HG02678 (cell line): ENCODE data around the gene HTR2C.
"Not testable (repeated sequence)": the region's sequence is repeated elsewhere in the genome, so short reads cannot be mapped to it uniquely, and the experiment has no call there.

Experiments used
- ATAC-seq: cut with Tn5 transposase; IDR thresholded peaks from one replicate; pipeline ENCODE4 v1.9.1; 2021; ENCODE audit warnings: mild to moderate bottlenecking, moderate library complexity; ENCODE audit not compliant: unreplicated experiment

Gene HTR2C

DNA sequence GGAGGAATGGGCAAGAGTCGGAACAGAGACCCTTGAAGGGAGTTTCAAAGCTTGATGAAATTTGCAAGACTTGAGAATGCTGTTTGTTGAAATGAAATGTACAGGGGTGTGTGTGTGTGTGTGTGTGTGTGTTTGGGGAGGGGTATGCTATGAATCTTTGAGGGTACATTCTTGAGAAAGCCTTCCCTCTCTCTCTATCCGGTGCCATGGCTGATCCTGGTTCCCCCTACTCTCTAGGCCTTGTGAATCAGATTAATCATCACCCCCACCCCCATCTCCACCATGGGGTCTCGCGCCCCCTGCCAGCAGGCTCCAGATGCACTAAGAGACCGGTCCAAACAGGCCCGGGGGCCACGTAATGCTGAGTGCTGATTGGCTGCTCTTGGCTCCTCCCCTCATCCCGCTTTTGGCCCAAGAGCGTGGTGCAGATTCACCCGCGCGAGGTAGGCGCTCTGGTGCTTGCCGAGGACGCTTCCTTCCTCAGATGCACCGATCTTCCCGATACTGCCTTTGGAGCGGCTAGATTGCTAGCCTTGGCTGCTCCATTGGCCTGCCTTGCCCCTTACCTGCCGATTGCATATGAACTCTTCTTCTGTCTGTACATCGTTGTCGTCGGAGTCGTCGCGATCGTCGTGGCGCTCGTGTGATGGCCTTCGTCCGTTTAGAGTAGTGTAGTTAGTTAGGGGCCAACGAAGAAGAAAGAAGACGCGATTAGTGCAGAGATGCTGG lies at the start of gene HTR2C:
Gene HTR2C (plus strand): TSS at position 441 of the 729 bp plus-strand sequence. CDS start 142,851 bp downstream, outside the sequence.
- no peak for ATAC-seq

DNA sequence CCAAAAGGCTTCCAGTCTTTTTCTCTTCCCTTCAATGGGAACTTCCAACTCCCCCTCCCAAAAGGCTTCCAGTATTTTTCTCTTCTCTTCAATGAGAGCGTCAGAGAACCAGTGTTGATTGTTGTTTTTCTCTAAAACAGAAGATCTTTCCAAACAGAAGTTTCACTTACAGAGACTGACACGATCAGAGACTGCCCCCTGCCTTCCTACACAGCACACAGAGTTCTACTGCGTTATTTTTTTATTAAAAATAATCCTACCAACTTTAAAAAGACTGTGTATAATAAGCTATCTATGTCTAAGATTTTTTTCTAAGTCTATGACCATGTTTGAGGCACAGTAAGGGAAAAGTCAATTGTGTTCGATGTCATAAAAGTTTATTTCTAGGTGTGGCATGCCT lies 3.5 kb upstream of the HTR2C start:
- no peak for ATAC-seq

DNA sequence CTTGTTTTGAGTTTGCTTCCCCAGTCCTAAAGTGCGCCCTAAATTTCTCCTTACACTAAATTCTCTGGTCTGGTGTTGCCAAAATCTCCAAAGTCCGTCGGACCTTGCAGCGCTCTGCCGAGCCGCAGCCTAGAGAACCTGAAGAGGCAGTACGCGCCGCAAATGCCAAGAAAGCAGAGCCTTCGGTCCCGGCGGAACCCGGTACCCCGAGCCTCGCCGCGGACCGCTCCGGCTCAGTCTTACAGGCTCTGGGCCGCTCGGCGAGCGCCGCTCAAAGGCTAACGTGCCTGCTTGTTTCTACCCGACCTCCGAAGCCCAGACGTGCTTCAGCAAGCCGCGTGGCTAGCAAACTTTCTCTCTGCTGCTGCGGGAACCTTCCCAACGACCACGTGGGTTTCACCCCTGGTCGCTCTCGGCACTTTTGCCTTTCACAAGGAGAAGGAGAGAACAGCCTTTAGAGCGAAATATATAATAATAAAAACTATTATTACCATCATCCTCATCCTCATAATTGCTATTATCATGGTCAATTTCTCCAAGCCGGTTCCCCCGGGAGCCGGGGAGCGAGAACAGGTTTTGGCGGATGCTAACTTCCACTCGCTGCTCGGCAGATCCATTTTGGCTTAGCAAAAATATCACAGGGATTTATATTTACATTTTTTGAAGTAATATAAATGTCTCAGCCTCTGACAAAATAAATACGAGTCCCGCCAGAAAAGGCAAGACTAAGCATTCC lies 2.2 kb upstream of the HTR2C start:
- no peak for ATAC-seq

DNA sequence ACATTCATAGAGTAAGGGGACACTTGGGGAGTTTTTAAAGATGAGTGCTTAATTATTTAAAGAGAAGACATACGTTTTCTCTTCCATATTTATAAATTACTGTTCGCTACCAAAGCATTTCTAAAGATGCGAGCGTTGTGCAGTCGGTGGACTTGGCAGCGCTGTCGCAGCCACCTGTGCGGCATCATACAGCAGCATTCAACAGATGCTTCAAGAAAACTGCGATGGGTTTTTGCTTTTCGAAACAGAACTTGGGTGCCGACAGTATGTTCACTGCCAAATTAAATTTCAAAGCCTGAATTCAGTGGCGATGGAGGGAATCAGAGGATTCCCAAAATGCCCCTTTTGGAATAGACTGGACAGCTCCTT lies 1.6 kb upstream of the HTR2C start:
- ATAC-seq: no peak

DNA sequence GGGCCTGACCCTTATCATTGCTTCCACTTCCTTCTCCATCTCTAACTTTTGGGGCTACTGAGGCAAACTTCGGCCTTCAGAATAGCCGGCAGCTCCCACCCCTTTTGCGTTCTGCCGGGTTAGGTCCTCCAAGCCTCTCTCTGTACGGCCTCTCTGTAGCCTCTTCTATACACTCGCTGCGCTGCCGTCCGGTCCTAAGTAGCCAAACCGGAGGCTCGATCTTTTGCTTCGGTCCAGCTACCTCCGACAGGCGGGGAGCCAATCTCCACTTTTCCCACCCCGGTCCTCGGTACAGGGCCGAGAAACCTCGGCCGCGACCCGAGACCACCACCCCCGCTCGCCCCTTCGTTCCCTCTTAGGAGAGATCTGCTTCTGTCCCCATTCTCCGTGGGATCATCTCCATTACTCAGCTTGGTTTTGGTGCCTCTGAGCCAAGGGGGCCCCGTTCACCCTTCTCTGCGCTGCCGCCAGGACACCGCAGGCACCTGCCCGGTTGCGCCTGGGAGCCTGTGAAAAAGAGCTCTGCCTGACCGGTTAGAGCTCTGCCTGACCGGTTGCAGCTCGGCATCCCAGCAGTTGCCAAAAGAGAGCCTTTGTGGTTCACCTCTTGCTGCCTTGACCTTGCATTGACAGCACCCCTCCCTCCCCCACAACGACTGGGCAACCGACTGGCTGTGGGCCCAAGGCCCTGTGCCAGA lies 1.0 kb upstream of the HTR2C start:
- no peak for ATAC-seq

DNA sequence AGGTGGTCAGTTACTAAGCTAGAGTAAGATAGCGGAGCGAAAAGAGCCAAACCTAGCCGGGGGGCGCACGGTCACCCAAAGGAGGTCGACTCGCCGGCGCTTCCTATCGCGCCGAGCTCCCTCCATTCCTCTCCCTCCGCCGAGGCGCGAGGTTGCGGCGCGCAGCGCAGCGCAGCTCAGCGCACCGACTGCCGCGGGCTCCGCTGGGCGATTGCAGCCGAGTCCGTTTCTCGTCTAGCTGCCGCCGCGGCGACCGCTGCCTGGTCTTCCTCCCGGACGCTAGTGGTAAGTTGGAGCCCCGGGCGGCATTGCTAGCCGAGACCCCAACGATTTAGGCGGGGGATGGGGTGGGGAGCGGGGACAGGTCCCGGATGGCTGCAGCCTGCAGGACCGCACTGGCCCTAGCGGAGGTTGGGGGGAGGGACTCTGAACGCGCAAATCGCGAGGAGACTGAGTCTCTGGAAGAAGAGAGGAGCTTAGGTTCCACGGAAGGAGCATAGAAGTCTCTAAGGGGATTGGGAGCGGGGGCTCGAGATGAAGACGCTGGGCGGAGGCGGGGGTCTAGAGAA lies 573 bp downstream of the HTR2C start:
- ATAC-seq: no peak

DNA sequence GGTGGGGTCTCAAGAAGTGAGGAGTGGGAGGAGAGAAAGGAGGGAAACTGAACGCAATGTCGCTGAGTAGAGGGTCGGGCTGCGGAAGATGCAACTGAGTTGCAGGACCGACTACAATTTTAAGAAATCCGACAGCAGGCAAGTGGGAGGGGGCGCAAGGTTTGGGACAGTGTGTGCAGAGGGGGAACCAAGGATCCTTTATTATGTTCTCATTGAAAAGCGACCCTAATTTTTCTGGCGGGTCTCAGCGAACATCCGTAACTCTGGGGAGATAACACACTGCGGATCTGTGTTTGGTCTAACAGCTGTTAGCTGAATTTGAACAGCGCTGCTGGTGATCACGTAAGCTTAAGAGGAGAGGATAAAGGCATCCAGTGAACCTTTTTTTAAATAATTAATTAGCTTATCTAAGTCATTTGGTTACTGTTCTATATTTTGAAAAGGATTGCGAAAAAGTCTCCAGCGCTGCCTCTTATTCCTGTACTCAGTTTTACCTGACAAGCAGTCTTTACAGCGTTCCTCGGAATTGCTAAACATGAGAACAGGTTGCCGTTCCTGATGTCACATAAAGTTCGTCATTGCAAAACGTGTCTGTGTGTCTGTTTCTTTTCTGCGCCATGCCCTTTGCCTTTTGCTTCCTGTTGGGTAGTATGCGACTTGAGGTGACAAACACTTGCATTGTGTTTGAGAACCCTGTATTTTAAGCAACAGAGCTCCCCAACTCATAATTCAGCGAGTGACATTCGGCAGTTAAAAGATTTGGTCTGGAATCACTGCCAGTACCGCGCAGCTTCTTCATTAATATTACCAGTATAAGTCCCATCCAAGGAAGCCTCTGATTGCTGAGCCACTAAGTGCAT lies 1.3 kb downstream of the HTR2C start:
- ATAC-seq: no peak

DNA sequence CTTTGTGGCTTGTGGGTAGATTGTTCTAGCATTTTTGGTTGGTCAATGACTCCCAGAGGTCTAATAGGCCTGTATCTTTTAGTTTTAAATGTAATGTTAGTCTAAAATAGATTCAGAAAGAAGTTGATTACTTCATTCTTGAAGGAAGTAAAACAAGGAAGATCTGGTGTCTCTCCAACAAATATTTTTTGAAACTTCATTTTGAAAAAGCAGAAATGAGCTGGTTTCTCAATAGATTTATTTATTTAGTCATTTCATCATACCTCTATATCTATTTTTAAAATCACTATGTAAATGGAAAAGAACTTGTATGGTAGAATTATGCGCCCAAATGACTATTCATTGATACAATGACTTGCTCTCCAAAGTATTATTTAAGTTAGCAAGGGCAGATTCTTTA lies 7.2 kb downstream of the HTR2C start:
- no peak for ATAC-seq

DNA sequence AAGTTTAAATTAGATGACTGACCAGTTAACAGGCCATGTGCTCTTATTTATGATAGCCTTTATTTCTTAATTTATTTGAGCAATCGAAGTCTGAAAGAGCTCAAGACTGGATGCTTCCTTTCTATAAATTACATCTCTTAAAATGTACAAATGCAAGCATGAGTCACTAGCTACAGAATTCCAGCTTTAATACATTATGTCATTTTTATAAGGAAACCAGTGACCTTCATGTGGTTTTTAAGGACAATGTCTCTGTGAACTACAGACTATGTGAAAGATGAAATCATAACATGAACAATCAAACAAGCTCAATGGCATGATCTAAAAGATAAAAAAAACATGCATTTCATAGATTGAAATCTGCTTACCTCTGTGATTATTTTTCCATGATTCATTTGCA lies 15.4 kb downstream of the HTR2C start:
- no peak for ATAC-seq

DNA sequence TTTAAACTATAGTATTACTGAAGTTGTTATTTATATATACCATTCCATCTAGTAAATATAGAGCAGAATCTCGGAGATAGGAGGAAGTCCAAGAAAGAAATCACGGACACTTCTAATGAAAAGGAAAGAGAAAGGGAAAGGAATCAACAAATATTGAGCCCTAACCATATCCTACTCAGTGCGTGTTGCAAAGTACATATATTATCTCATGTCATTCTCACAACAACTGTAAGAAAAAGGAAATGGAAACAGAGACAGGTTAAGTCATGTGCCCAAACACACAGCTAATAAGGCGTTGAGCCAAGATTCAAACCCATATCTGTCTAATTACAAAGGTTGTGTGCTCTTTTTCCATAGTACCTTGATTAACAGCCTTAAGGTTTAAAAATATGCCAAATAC lies 16.0 kb downstream of the HTR2C start:
- ATAC-seq: no peak

DNA sequence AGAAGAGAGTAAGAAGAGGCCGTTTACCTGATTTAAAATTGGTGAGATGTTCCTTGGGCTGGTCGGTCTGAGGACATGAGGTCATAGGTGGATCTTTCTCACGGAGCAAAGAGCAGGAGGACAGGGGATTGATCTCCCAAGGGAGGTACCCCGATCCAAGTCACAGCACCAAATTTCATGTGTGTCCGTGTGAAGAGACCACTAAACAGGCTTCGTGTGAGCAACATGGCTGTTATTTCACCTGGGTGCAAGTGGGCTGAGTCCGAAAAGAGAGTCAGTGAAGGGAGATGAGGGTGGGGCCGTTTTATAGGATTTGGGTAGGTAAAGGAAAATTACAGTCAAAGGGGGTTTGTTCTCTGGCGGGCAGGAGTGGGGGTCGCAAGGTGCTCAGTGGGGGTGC lies 22.7 kb downstream of the HTR2C start:
- ATAC-seq: not testable (repeated sequence)

DNA sequence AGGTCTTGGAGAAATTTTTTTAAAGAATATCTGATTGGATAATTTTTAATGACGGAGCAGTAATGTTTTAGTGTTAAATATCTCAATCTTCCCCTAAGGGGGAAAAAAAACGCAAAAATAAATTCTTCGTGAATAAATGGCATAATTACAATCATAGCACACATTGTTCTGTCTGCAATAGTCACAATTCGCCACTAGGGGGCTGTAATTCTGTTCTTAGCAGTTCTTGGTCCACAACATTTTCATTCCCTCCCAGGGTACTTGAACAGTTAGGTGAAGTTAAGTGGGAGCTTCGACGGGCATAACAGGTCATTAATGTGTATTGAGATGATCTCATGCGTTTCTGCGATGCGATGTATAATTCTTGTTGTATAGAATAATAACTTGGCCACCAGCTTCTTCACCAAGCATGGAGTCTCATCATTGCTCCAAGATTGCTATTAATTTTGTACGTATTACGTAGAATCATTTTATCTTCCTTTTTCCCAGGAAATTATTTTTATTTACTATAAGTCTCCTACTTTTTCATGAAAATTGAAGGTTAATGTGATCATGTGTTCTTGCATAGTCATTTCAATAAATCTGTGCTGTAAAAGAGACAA lies 27.2 kb downstream of the HTR2C start:
- peak; percentile 76 for ATAC-seq

DNA sequence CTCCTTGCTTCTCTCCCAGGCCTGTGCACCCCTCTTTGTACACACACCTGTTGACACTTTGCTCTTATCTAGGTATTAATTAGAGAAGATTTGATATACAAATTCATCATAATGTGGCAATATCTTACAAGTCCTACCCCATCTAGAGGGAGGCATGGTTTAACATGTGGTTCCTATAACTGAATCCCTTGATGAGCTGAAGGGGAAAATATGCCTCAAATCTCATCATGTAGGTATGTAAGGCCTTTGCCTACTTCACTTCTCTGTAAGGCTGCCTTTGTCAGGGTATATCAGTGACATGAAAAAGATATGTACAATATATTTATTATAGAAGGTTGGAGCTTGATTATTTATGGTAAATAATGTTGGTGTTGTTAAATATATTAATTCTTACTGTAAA lies 31.9 kb downstream of the HTR2C start:
- ATAC-seq: no peak

DNA sequence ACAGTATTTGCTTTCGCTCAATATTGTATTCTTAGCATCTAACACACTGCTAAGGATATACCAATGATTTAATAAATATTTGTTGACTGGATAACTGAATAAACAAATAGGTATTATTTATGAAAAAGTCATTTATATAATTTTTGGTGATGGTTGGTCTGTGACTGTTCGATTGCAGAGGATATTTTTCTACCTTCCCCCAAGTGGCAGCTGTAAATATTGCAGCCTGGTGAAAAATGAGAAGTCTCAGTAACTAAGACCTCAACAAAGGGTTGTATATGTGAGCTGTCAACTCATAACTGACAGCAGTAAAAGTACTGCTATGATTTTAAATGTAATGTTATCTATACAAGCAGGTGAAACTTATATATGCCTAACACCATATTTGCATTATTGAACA lies 36.0 kb downstream of the HTR2C start:
- no peak for ATAC-seq

DNA sequence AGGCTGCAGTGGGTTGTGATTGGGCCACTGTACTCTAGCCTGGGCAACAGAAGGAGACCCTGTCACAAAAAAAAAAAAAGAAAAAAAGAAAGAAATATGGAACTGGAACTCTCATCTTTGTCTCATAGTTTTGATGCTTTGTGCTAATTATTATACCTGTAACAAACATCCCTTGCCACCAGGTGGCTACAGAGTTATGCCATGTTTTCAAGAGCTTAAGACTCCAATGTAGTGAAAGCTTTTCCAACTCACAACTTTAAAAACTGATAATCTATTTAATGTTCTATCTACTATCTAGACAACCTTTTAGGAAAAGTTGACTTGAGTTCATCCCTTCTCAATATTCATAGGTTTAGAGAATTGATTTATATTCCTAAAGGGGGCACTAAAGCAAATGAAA lies 42.4 kb downstream of the HTR2C start:
- no peak for ATAC-seq

DNA sequence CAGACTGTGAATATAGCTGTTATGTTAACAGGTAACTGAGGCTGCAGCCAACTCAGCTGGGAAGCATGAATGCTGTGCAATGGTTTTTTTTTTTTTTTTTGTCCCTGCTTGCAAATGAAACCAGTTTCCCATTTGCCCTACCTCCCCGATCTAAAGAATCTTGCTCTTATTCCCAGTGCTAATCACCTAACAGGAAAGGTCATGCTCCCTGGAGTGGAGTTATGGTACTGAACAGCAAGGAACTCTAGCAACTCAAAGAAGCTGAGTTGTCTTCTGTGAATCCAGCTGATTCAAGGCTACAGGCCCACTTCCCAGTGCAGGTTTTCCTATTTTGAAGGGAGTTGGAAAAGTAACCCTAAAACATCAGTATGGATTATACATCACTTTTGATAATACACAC lies 52.1 kb downstream of the HTR2C start:
- no peak for ATAC-seq

DNA sequence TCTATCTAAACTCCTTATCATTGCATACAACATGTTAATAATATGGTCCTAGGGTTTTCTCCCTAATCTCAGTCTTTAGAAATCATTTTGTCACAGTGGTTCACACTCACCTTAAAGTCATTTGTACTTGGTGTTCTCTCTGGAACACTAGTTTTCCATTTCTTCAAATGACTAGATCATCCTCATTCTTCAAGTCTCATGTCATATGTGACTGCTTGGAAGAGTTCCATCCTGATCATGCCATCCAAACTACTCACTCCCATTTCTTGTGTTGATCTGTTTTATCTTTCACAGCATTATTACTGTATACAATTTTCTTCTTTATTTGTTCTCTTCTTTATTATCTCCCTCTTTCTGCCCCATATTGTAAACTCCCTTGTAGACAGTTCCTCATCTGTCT lies 66.5 kb downstream of the HTR2C start:
- no peak for ATAC-seq

DNA sequence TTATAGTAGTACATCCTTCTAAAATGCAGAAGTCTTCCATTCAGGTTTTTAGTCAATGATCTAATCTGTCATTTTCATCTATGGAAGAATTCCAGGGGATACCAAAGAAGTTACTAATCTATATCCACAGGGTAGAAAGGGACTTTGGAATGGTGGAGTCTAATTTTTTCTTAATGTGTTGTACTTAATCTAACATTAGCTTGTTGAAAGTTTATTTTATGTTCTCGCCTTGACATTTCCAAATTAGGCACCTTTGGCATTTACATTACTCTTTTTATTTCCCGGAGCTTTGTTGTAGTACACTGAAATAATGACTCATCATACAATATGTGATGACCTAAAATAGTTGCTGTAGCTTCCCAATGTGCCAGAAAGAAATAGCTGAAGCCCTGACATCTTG lies 91.5 kb downstream of the HTR2C start:
- no peak for ATAC-seq

DNA sequence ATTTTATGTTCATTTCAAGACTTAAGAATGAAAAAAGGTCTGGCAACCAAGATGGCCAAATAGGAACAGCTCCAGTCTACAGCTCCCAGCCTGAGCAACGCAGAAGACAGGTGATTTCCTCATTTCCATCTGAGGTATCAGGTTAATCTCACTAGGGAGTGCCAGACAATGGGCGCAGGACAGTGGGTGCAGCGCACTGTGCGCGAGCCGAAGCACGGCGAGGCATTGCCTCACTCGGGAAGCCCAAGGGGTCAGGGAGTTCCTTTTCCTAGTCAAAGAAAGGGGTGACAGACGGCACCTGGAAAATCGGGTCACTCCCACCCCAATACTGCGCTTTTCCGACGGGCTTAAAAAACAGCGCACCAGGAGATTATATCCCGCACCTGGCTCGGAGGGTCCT lies 116.6 kb downstream of the HTR2C start:
- ATAC-seq: not testable (repeated sequence)

DNA sequence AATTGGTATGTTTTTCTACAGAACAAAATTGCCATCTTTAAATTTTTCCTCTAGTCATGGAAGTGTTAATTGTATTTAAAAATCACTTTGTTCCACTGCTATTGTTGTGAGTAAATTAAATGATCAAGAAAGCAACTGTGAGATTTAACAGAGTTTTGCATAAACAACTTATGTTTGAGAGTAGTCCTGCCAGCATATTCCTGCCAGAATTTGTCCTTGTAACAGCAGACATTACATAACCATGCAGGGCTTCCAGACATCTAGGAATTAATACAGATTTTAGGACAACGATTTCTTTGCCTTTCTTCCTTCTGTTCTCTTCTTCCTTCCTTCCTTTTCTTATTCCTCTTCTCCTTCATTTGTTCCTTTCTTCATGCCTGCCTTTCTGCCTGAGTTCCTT lies 125.5 kb downstream of the HTR2C start:
- no peak for ATAC-seq
